Omental fat pad (tissue), 4 donors: Measurements from ENCODE around the gene ELMOD1. TPM values are rescaled to one million over a fixed set of nuclear protein-coding genes. Genes with fewer than 3 reads are reported as not detected.

Source experiments
- ATAC-seq: fragments of 150-250 bp; one replicate; pipeline ENCODE4 v1.9.1; 2016; ENCODE audit warnings: mild to moderate bottlenecking, moderate library complexity; ENCODE audit not compliant: low FRiP score
- DNase-seq: peaks from one replicate; pipeline ENCODE4 v3.0.0-alpha.2; 2019; ENCODE audit warnings: low spot score
- CTCF ChIP-seq, 3 donors: fragments of 450-650 bp; IDR thresholded peaks; one replicate each; pipeline ENCODE4 v1.5.1; 2016 to 2017; ENCODE audit warnings: antibody characterized with exemption in 3 of 3, mild to moderate bottlenecking in 3 of 3, moderate library complexity in 2 of 3
- total RNA-seq, 4 donors: library from RNA; depleted of rRNA; stranded (reverse); fragments of >200 nt; gene quantifications; one replicate each; pipeline ENCODE4 v1.1.0, GENCODE V29; 2016

Gene ELMOD1
- total RNA-seq, 4 donors from 2014 or later: not detected

DNA sequence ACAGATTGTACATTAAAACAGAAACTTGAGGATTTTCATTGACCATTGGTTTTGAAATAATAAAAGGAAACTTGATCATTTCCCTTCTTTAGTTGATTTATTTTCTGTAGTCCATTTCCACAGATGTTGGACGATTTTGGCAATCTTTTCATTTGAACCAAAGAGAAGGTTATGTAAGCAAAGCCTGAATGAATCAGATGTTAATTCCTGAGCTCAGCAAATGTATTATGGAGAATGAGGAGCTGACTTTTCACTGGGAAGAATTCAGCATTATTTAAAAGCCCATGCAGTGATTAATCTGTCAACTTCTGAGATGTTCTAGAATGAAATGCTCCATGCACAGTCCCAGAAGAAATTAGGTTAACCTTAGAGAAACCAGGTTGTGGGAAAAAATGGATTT is 29.0 kb downstream of the ELMOD1 start:
- no peak for TF ChIP-seq CTCF (IDR thresholded peaks at IDR 0.05)
- ATAC-seq: no peak

GRCh38 chr11:107621081-107621480 is 30.1 kb downstream of the ELMOD1 start:
- ATAC-seq (no peak), DNase-seq (no peak)
- no peak for TF ChIP-seq CTCF (IDR thresholded peaks at IDR 0.05)

More for the DNA sequence above, 29.0 kb downstream of the ELMOD1 start:
- no peak for DNase-seq

DNA sequence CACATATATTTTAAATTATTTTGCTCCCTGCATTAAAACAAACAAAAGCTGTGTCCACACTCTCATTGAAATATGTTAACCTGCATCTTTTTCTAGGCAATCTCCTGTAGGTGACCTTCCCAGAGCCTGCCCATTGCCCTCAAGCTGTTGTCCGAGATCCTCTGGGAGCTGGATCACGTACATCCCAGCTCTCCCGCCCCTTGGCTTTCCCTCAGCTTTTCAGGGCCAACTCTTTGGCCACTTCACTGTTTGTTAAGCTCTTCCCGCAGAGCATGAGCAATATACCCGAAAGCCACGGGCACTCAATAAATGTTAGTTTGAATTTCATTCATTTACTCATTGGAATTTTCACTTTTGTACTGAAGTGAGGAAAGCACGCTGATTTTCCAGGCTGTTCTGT is 32.2 kb downstream of the ELMOD1 start:
- no peak for TF ChIP-seq CTCF (IDR thresholded peaks at IDR 0.05)
- ATAC-seq (no peak), DNase-seq (no peak)

- DNase-seq (no peak), ATAC-seq (no peak)
- no peak for TF ChIP-seq CTCF (IDR thresholded peaks at IDR 0.05)
Measured at GRCh38 chr11:107624983-107625684, 34.2 kb downstream of the ELMOD1 start.

GRCh38 chr11:107625685-107625989 is 34.7 kb downstream of the ELMOD1 start:
- TF ChIP-seq CTCF (IDR thresholded peaks at IDR 0.05): no peak
- no peak for ATAC-seq
- DNase-seq: no peak

DNA sequence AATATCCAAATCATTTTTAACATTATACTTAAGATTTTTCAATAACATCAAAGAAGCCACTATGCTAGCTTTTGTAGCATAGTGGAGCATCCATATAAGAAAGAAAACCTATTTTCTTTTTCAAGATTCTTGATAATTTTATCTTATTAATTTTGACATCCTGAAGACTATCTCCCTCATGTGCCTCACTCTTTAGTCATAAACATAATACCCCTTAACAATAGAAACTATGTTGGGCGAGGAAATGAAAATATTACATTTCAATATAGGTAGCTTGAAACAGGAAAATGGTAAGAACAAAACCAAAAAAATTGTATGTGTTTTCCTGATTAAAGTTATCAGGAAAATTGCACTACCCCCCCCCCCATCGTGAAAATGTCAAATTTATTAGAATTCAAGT is 40.1 kb downstream of the ELMOD1 start:
- no peak for TF ChIP-seq CTCF (IDR thresholded peaks at IDR 0.05)
- ATAC-seq (no peak), DNase-seq (no peak)

GRCh38 chr11:107631931-107632330 is 41.0 kb downstream of the ELMOD1 start:
- no peak for DNase-seq
- ATAC-seq: no peak
- TF ChIP-seq CTCF (IDR thresholded peaks at IDR 0.05): no peak
